ENCODE results near the gene CAMK2B.

GRCh38 chr7:44282601-44283171 lies 42.7 kb downstream of the CAMK2B start:
- TF ChIP-seq CTCF (conservative IDR thresholded peaks at IDR 0.05; ENCODE audit: low read depth, low read length), result no peak
- no peak for TF ChIP-seq EZH2 (IDR thresholded peaks at IDR 0.05; ENCODE audit: borderline replicate concordance, low read depth, low read length, poor library complexity, severe bottlenecking)
